SU-DHL-6 (cell line): ENCODE results near the gene SCN1A.

Experiments used
- H2AFZ ChIP-seq: fragments of 200-600 bp; sonication (generic); 2 replicates; pipeline ENCODE4 v1.6.1; 2014; ENCODE audit warnings: low read depth, mild to moderate bottlenecking, moderate library complexity, mixed read lengths, antibody characterized with exemption, low read length; ENCODE audit not compliant: severe bottlenecking
- H3F3A ChIP-seq: fragments of 200-600 bp; shearing (Covaris generic); 2 replicates; pipeline ENCODE4 v1.6.0; 2016; ENCODE audit warnings: antibody characterized with exemption, mild to moderate bottlenecking; ENCODE audit not compliant: insufficient read depth
- H3K27ac ChIP-seq: fragments of 200-600 bp; sonication (generic); 2 replicates; pipeline ENCODE4 v1.5.1; 2016; ENCODE audit warnings: low read depth, mild to moderate bottlenecking, low read length, moderate library complexity, mixed read lengths
- H3K27me3 ChIP-seq: fragments of 200-600 bp; sonication (generic), shearing (Covaris generic); 2 replicates; pipeline ENCODE4 v1.6.0; 2014; ENCODE audit warnings: mild to moderate bottlenecking, low read length
- H3K36me3 ChIP-seq: fragments of 200-600 bp; sonication (generic); 2 replicates; pipeline ENCODE4 v1.6.1; 2014; ENCODE audit warnings: mild to moderate bottlenecking, low read length, mixed read lengths
- H3K4me2 ChIP-seq: fragments of 300-600, 200-600 bp; shearing (Covaris generic), sonication (generic); 2 replicates; pipeline ENCODE4 v1.6.0; 2014; ENCODE audit warnings: low read length, low read depth, mild to moderate bottlenecking; ENCODE audit not compliant: poor library complexity, severe bottlenecking
- H3K4me3 ChIP-seq: fragments of 200-600 bp; sonication (generic); 2 replicates; pipeline ENCODE4 v1.5.1; 2014; ENCODE audit warnings: antibody characterized with exemption, low read length, mild to moderate bottlenecking, mixed read lengths; ENCODE audit not compliant: insufficient read depth, poor library complexity, severe bottlenecking
- H3K79me2 ChIP-seq: fragments of 200-600 bp; sonication (generic); 2 replicates; pipeline ENCODE4 v1.6.1; 2014; ENCODE audit warnings: mild to moderate bottlenecking, low read length, moderate library complexity; ENCODE audit not compliant: insufficient read depth
- H3K9ac ChIP-seq: fragments of 200-600 bp; sonication (generic); 2 replicates; pipeline ENCODE4 v1.7.0; 2014; ENCODE audit warnings: mild to moderate bottlenecking, low read length
- H3K9me2 ChIP-seq: fragments of 200-600 bp; sonication (generic); replicated peaks from 2 replicates; pipeline ENCODE4 v1.6.1; 2014; ENCODE audit warnings: low read length; ENCODE audit not compliant: insufficient read depth
- H3K9me3 ChIP-seq: fragments of 200-600 bp; sonication (generic); 2 replicates; pipeline ENCODE4 v1.6.1; 2014; ENCODE audit warnings: low read length, mixed read lengths; ENCODE audit not compliant: insufficient read depth
- H4K20me1 ChIP-seq: fragments of 200-600 bp; sonication (generic); 2 replicates; pipeline ENCODE4 v1.6.1; 2014; ENCODE audit warnings: low read depth, mild to moderate bottlenecking, antibody characterized with exemption, low read length, moderate library complexity, mixed read lengths
- EZH2phosphoT487 ChIP-seq: fragments of 200-600 bp; sonication (generic), shearing (Covaris generic); conservative IDR thresholded peaks from 2 replicates; pipeline ENCODE4 v1.6.1; 2018; ENCODE audit warnings: mild to moderate bottlenecking, antibody characterized with exemption, low read length, moderate library complexity, mixed read lengths
- TF ChIP-seq, protein P1 (sequence below): fragments of 200-600 bp; sonication (generic); IDR thresholded peaks from one replicate; pipeline ENCODE4 v1.5.1; 2017; ENCODE audit warnings: antibody characterized with exemption, mild to moderate bottlenecking, low read length, moderate library complexity; ENCODE audit not compliant: insufficient read depth, poor library complexity, severe bottlenecking

SCN1A gene

DNA sequence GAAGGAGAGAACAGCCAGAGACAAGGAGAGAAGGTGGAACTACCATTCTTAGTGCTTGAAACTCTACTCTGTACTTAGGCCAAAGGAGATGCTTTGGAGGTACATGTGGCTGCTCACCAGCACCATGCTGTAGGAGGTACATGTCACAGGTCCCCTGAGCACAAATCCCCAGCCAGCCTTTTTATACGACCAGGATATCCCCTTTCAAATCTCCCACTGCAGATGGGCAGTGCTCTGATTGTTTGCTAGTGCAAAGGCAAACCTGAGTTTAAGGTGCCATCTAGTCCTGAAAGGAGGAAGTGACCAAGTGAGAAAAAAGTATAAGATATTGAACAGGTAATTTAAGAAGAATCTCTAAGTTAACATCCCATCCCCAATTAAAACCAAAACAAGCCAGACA lies 157.2 kb downstream of the SCN1A start:
- TF ChIP-seq EZH2phosphoT487: no peak
- TF ChIP-seq, protein P1, sequence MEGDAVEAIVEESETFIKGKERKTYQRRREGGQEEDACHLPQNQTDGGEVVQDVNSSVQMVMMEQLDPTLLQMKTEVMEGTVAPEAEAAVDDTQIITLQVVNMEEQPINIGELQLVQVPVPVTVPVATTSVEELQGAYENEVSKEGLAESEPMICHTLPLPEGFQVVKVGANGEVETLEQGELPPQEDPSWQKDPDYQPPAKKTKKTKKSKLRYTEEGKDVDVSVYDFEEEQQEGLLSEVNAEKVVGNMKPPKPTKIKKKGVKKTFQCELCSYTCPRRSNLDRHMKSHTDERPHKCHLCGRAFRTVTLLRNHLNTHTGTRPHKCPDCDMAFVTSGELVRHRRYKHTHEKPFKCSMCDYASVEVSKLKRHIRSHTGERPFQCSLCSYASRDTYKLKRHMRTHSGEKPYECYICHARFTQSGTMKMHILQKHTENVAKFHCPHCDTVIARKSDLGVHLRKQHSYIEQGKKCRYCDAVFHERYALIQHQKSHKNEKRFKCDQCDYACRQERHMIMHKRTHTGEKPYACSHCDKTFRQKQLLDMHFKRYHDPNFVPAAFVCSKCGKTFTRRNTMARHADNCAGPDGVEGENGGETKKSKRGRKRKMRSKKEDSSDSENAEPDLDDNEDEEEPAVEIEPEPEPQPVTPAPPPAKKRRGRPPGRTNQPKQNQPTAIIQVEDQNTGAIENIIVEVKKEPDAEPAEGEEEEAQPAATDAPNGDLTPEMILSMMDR: no peak
- no peaks in the 10 kb centered on the region for H3K36me3 ChIP-seq
- no peaks in the 10 kb centered on the region for H3K79me2 ChIP-seq
- H3K4me3 ChIP-seq: no peak overlapping the region
- H3K9ac ChIP-seq: no peak overlapping the region
- no peaks in the 10 kb centered on the region for H3F3A ChIP-seq
- no peaks in the 10 kb centered on the region for H4K20me1 ChIP-seq
- no peaks in the 10 kb centered on the region for H3K9me2 ChIP-seq
- no peak overlapping the region for H3K27ac ChIP-seq
- no peaks in the 10 kb centered on the region for H3K9me3 ChIP-seq
- H3K27me3 ChIP-seq: no peaks in the 10 kb centered on the region
- H3K4me2 ChIP-seq: no peak overlapping the region
- H2AFZ ChIP-seq: no peak overlapping the region

DNA sequence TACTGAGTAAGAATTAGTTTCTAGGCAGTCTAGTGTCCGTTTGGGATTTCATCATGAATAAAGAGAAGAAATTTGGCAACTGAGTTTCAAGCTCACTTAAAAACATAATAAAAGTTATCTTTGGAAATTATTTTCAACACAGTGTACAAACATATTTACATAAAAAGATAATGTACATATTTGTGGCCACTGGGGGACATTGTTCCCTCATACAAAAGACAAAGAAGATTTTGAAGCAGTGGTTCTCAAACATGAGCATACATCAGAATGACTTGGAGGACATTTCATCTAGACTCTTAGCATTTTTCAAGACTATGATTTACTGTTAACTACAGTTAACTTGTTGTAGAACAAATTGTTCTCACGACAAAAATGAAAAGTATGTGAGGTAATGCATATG lies 158.6 kb downstream of the SCN1A start:
- Histone ChIP-seq H3K27me3 (no peaks in the 10 kb centered on the region), H3F3A (no peaks in the 10 kb centered on the region), H3K9ac (no peak overlapping the region), H4K20me1 (no peaks in the 10 kb centered on the region), H2AFZ (no peak overlapping the region), H3K36me3 (no peaks in the 10 kb centered on the region), H3K4me2 (no peak overlapping the region), H3K9me2 (no peaks in the 10 kb centered on the region), H3K9me3 (no peaks in the 10 kb centered on the region), H3K27ac (no peak overlapping the region), H3K79me2 (no peaks in the 10 kb centered on the region), H3K4me3 (no peak overlapping the region)
- TF ChIP-seq, protein P1: no peak
- TF ChIP-seq EZH2phosphoT487: no peak

DNA sequence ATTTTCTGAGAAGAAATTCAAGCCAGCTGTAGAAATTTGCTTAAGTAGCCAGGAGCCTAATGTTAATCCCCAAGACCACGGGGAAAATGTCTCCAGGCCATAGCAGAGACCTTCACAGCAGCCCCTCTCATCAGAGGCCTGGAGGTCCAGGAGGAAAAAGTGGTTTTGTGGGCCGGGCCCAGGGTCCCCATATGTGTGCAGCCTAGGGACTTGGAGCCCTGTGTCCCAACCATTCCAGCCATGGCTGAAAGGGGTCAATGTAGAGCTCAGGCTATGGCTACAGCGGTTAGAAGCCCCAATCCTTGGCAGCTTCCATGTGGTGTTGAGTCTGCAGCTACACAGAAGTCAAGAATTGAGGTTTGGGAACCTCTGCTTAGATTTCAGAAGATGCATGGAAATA lies 160.1 kb downstream of the SCN1A start:
- H3K4me2 ChIP-seq: no peak overlapping the region
- H3K27me3 ChIP-seq: no peaks in the 10 kb centered on the region
- no peaks in the 10 kb centered on the region for H3K9me2 ChIP-seq
- H3K36me3 ChIP-seq: no peaks in the 10 kb centered on the region
- H3K79me2 ChIP-seq: no peaks in the 10 kb centered on the region
- no peak overlapping the region for H3K4me3 ChIP-seq
- H3K9ac ChIP-seq: no peak overlapping the region
- H3K9me3 ChIP-seq: no peaks in the 10 kb centered on the region
- H3F3A ChIP-seq: no peaks in the 10 kb centered on the region
- H2AFZ ChIP-seq: no peak overlapping the region
- no peaks in the 10 kb centered on the region for H4K20me1 ChIP-seq
- TF ChIP-seq, protein P1: no peak
- no peak for TF ChIP-seq EZH2phosphoT487
- no peak overlapping the region for H3K27ac ChIP-seq
